GM18520 (cell line): ENCODE results near the gene CCDC158.
"Not testable (repeated sequence)": the region's sequence is repeated elsewhere in the genome, so short reads cannot be mapped to it uniquely, and the experiment has no call there.

ENCODE experiments used
- ATAC-seq: cut with Tn5 transposase; IDR thresholded peaks from one replicate; pipeline ENCODE4 v1.9.1; 2021; ENCODE audit not compliant: unreplicated experiment

The CCDC158 gene

GRCh38 chr4:76430519-76431388, 9.8 kb upstream of the CCDC158 start:
- ATAC-seq = no peak

GRCh38 chr4:76429636-76430035, 8.7 kb upstream of the CCDC158 start:
- ATAC-seq = no peak

GRCh38 chr4:76426272-76426671, 5.3 kb upstream of the CCDC158 start:
- no peak for ATAC-seq

GRCh38 chr4:76423159-76423558, 2.2 kb upstream of the CCDC158 start:
- not testable (repeated sequence) for ATAC-seq

- no peak for ATAC-seq
Observed at GRCh38 chr4:76420188-76420761, 666 bp downstream of the CCDC158 start.

GRCh38 chr4:76410636-76411035, 10.3 kb downstream of the CCDC158 start:
- no peak for ATAC-seq

GRCh38 chr4:76407440-76408119, 13.4 kb downstream of the CCDC158 start:
- no peak for ATAC-seq

- no peak for ATAC-seq
Observed at GRCh38 chr4:76406081-76406480, 14.9 kb downstream of the CCDC158 start.

- ATAC-seq = no peak
Observed at GRCh38 chr4:76401654-76402053, 19.3 kb downstream of the CCDC158 start.

- ATAC-seq = no peak
Observed at GRCh38 chr4:76388160-76388908, 32.6 kb downstream of the CCDC158 start.

GRCh38 chr4:76386566-76387305, 34.2 kb downstream of the CCDC158 start:
- no peak for ATAC-seq

- no peak for ATAC-seq
Observed at GRCh38 chr4:76385974-76386373, 35.0 kb downstream of the CCDC158 start.

GRCh38 chr4:76384052-76384451, 36.9 kb downstream of the CCDC158 start:
- ATAC-seq = no peak

GRCh38 chr4:76383001-76383400, 37.9 kb downstream of the CCDC158 start:
- ATAC-seq = no peak

GRCh38 chr4:76381986-76382385, 39.0 kb downstream of the CCDC158 start:
- ATAC-seq = no peak

GRCh38 chr4:76380561-76380960, 40.4 kb downstream of the CCDC158 start:
- no peak for ATAC-seq

- ATAC-seq = no peak
Observed at GRCh38 chr4:76377911-76378310, 43.0 kb downstream of the CCDC158 start.

- no peak for ATAC-seq
Observed at GRCh38 chr4:76377481-76377901, 43.5 kb downstream of the CCDC158 start.

GRCh38 chr4:76376534-76376933, 44.4 kb downstream of the CCDC158 start:
- no peak for ATAC-seq

- ATAC-seq = no peak
Observed at GRCh38 chr4:76375703-76376102, 45.2 kb downstream of the CCDC158 start.

- ATAC-seq = no peak
Observed at GRCh38 chr4:76374798-76375197, 46.1 kb downstream of the CCDC158 start.
